HG02970 (cell line): ENCODE measurements around the gene SYTL1.

Experiments
- ATAC-seq: cut with Tn5 transposase; IDR thresholded peaks from one replicate; pipeline ENCODE4 v1.9.1; 2021; ENCODE audit warnings: mild to moderate bottlenecking, moderate library complexity, moderate number of reproducible peaks; ENCODE audit not compliant: unreplicated experiment, low FRiP score

SYTL1 gene

DNA sequence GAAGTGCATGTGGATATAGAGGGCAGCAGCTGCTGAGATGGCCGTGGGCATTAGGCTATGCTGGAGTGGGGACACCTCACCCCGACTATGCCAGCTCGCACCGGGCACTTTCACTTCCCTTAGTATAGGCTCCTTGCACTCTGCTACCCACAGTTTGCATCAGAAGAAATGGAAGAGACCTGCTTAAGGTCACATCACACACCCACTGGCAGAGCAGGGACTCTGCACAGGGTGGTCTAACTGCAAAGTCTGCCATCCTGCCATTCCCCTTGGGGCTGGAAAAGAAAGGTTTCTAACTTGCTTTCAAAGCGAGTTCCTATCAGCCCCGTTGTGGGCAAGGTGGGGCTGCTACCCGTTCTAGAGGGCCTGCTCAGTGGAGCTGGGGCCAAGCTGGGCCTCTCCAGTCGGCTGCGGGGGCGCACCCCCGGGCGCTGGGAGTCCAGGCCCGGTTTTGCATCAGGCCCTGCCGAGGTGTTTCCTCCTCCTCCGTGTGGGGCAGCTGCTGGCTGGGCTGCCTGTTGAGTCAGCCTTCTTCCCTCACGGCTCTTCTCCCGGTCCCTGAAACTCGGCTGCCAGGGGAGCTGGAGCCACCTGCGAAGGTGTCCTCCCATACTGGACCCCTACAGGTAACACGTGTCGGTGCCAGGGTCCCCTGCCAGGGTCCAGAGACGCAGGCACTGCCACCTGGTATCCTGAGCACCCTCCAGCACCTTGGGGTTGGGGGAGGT is at the start of gene SYTL1:
SYTL1 (plus strand) TSS at position 498 of the 728 bp plus-strand sequence. CDS start 3,313 bp downstream, outside the sequence.
- no peak for ATAC-seq

GRCh38 chr1:27292106-27292505 is 49.7 kb upstream of the SYTL1 start:
- no peak for ATAC-seq

DNA sequence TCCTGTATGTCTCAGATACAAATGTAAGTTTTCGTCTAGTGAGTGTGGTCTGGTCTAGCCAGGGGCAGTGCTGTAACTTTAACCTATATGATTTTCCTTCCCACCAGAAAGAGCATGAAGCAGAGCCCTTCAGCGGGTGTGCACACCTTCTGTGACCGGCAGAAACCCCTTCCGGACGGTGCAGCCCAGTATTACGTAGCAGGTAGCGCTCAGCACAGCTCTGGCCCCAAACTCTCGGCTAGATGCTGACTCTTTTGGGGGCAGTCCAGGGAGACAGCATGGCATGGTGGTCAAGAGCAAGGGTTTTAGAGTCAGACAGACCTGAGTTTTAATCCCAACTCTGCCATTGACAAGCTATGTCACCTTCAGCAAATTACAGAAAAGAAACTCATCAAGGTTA is 47.9 kb upstream of the SYTL1 start:
- no peak for ATAC-seq

DNA sequence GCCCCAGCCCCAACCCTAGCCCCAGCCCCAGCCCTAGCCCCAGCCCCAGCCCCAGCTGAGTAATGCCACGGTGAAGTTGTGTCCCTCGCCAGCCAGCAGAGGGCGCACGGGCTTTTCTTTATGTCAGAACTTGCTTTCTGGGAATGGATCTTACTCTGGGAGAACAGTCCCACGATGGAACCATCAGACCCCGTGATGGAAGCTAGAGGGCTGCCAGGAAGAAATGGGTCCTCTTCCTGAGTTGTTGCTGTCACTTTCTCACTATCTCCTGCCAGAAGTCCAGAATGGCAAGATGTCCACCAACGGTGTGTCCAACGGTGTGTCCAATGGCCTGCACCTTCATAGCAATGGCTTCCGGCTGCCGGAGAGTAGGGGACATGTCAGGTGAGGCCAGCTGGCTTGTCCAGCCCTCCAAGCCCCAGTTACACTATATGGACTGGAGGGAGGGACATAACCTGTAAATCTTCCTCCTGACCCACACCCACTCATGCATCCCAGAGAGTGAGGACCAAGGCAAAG is 45.0 kb upstream of the SYTL1 start:
- ATAC-seq = no peak

GRCh38 chr1:27297903-27298302 is 43.9 kb upstream of the SYTL1 start:
- ATAC-seq = no peak

DNA sequence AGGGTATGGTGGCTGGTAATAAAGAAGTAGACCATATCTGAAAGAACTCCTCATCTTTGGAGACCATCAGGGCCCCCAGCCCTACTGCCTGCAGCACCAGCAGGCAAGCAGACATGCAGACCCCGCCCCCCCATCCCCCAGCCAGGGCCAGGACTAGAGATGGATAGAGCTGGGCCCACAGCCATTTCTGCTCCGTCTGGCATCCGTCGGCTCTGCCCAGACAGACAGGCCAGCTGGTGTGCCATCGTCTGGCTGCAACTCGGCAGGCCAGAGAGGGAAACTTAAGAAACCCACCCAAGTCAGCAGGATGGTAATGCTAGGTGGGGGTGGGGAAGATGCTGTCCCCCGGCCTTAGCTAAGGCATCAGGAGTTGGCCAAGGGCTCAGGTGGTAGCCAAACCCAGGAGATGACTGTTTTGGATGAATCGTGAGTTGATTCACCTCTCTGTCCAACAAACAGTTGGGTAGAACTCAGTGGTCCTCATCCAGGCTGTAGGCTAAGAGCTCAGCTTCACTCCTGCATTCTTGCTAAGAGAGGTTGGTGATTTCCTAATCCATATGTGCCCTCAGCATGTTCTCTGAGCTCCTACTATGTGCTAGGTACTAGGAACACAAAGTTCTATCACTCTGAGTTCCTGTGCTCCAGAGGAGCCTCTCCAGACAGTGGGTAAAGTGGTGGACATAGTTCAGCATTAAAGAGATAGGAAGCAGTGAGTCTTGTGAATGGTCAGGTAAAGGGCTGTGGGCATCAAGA is 43.0 kb upstream of the SYTL1 start:
- no peak for ATAC-seq

- ATAC-seq = no peak
Measured at GRCh38 chr1:27299385-27300271, 42.2 kb upstream of the SYTL1 start.

- ATAC-seq = no peak
Measured at GRCh38 chr1:27300341-27301051, 41.3 kb upstream of the SYTL1 start.

DNA sequence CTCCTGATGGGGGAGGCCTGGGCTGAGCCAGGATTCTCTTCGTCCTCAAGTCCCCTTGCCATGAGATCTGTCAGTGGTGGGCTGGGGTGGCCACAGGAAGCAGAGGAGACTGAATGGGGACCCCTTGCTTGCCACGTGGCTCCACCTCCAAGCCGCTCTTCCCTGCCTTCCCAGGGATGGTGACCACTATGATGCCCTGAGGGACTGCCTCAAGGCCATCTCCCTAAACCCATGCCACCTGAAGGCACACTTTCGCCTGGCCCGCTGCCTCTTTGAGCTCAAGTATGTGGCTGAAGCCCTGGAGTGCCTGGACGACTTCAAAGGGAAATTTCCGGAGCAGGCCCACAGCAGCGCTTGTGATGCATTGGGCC is 40.8 kb upstream of the SYTL1 start:
- ATAC-seq = no peak

DNA sequence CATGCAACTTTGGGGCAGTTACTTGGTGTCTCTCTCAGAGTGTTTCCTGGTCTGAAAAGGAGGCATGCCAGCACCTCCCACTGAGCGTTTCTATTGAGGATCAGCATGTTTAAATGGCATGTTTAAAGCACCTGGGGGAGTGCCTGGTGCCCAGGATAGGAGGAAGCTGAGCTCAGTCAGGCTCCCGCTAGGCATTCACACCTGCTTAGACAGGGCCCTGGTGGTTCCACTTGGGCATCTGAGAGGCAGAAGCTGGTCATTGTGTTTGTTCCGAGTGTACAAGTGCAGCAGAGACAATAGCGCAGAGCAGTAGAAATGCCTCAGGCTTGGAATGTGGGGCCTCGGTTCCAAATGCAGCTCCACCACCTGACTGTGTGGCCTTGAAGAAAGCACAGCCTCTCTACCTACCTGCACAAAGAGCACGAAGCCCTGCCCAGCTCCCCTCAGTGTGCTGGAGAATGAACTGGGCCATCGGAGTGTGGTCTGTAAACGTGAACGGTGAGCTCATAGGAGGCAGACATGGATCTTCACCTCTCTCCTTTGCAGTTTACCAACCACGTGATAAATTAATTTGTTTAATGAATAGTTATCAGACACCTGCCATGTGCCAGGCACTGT is 40.1 kb upstream of the SYTL1 start:
- no peak for ATAC-seq

DNA sequence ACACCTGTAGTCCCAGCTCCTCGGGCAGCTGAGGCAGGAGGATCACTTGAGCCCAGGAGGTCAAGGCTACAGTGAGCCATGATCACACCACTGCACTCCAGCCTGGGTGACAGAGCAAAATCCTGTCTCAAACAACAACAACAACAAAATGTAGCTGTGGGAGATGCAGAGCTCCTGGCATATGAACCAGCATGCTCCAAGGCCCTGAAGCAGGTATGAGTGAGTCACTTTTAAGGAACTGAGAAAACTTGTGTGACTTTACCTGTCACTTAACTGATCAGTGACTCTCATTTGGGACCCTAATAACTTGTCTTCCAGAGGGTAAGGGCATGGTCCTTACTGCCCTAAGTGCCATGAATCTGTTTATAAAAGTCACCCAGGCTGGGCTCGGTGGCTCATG is 39.2 kb upstream of the SYTL1 start:
- no peak for ATAC-seq

DNA sequence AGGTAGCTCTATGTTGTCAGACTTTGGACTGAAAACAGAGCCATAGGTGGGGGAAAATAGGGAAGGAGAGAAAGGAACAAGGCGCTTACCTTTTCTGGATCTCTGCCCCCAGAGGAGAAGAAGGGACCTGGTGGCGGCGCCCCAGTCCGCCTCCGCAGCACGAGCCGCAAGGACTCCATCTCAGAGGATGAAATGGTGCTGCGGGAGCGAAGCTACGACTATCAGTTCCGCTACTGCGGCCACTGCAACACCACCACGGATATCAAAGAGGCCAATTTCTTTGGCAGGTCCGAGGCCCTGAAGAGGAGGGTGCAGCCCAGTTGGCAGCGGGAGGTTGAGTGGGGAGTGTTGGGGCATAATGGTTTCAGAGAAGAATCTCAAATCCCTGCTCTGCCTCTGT is 38.3 kb upstream of the SYTL1 start:
- ATAC-seq = no peak

GRCh38 chr1:27306071-27306470 is 35.8 kb upstream of the SYTL1 start:
- ATAC-seq = no peak

- no peak for ATAC-seq
Measured at GRCh38 chr1:27306892-27307761, 34.7 kb upstream of the SYTL1 start.

DNA sequence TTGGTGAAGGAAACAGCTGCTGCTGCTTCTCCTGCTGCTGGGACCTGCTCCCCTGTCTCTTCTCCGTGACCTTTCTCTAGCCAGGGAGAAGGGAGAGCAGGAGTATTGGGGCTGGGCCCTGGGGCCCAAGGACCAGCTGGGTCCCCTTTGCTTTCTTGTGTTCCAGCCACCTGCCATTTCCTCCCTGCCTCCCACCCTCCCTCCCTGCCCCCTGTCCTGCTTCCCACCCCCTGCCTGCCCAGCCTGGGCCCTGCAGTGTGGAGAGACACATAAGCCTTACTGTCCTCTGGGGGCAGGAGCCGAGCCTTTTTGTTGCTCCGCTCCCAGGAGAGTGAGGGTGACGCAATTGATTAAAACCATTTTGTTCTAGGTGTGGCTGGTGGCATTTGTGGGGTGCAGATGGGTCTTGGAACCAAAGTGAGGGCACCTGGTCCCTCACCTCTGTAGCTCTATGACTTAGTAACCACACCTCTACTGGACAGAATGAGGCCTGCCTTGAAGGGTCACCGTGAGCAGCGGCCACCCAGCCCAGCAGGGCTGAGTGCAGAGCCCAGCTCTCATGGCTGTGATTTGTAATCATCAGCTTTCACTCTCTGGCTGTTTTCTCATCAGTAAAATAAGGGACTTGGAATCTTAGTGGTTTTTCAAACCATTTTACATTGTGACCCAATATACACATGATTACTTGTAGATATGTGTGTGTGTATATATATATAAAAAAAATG is 33.8 kb upstream of the SYTL1 start:
- ATAC-seq = no peak

DNA sequence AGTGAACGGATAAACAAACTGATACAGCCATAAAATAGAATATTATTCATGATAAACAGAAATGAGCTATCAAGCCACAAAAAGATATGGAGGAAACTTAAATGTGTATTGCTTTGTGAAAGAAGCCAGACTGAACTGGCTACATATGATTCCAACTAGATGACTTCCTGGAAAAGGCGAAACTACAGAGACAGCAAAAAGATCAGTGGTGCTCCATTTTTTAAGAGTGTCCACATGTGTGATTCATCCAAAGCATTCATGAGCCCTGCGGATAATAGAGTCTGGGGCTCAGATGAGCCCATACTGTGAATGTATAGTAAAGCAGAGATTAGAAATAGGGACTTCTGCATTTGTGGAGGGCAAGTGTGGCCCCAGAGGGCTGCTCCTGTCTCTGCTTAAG is 27.7 kb upstream of the SYTL1 start:
- ATAC-seq = no peak

DNA sequence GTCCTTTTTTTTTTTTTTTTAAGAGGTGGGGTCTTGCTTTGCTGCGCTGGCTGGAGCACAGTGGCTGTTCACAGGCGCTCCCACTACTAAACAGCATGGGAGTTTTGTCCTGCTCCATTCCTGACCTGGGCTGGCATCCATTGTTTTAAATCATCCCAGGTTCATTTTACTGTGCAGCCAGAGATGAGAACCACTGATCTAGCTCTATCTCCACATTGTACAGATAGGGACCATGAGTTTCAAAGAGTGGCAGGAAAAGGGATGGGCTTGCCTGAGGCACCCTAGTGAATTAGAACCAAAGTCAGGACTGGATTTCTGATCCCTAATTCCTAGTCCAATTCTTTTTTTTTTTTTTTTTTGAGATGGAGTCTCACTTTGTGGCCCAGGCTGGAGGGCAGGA is 27.1 kb upstream of the SYTL1 start:
- ATAC-seq = no peak

- ATAC-seq = no peak
Measured at GRCh38 chr1:27316860-27317259, 25.0 kb upstream of the SYTL1 start.
